Activated B cell treated with CpG ODN at 0.5 μM for 24 hours (primary cell): ENCODE measurements around the gene TGM5. TPM values are rescaled to one million over a fixed set of nuclear protein-coding genes. Genes with fewer than 3 reads are reported as not detected.
"Not testable (repeated sequence)": the region's sequence is repeated elsewhere in the genome, so short reads cannot be mapped to it uniquely, and the experiment has no call there.

Experiments
- ATAC-seq: fragments of 200-7000 bp; cut with Tn5 transposase; one replicate; pipeline ENCODE4 v1.10.0; 2021; ENCODE audit warnings: low read depth, mild to moderate bottlenecking, moderate library complexity
- CTCF ChIA-PET: fragments of 350-600 bp; sonication (Branson Sonifier 250); formaldehyde crosslinking; loops from one replicate; lab custom pipeline; 2021; ENCODE audit warnings: antibody characterized with exemption; lab: Charles Lee
- POLR2A ChIA-PET: fragments of 350-600 bp; sonication (Branson Sonifier 250); formaldehyde crosslinking; loops from one replicate; lab custom pipeline; 2021; ENCODE audit warnings: antibody characterized with exemption; lab: Charles Lee
- DNase-seq: peaks from one replicate; pipeline ENCODE4 v3.0.0; 2022
- H3K27ac Mint-ChIP-seq: one replicate; pipeline ENCODE4 v1.8.0; 2020; ENCODE audit warnings: mixed read lengths
- H3K27me3 Mint-ChIP-seq: one replicate; pipeline ENCODE4 v1.8.0; 2021; ENCODE audit warnings: mixed read lengths
- H3K36me3 Mint-ChIP-seq: one replicate; pipeline ENCODE4 v1.8.0; 2021; ENCODE audit warnings: low read depth, mixed read lengths
- H3K4me1 Mint-ChIP-seq: one replicate; pipeline ENCODE4 v1.8.0; 2021; ENCODE audit warnings: mixed read lengths
- H3K4me3 Mint-ChIP-seq: one replicate; pipeline ENCODE4 v1.8.0; 2020; ENCODE audit warnings: mild to moderate bottlenecking, mixed read lengths
- H3K9me3 Mint-ChIP-seq: one replicate; pipeline ENCODE4 v1.8.0; 2020; ENCODE audit warnings: mixed read lengths
- CTCF ChIP-seq: fragments of 200-600 bp; IDR thresholded peaks from one replicate; pipeline ENCODE4 v1.8.0; 2022; ENCODE audit warnings: antibody characterized with exemption, mild to moderate bottlenecking
- intact Hi-C: fragments of 100-400 bp; cut with micrococcal nuclease; formaldehyde crosslinking; loops from one replicate; pipeline ENCODE4 v1.15.1; 2024
- total RNA-seq: library from RNA; stranded (reverse); gene quantifications from 2 replicates; pipeline ENCODE4 v1.2.3, GENCODE V29; 2022

TGM5 gene
- total RNA-seq, 1 donor from 2014 or later, result 0.11 TPM

- no peaks in the 10 kb centered on the region for H3K9me3 Mint-ChIP-seq
Measured at GRCh38 chr15:43226436-43227305, 40.1 kb downstream of the TGM5 start.

DNA sequence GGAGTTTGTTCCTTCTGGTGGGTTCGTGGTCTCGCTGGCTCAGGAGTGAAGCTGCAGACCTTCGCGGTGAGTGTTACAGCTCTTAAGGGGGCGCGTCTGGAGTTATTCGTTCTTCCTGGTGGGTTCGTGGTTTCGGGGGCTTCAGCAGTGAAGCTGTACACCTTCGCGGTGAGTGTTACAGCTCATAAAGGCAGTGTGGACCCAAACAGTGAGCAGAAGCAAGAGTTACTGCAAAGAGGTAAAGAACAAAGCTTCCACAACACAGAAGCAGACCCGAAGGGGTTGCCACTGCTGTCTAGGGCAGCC is 40.8 kb downstream of the TGM5 start:
- POLR2A ChIA-PET, result interaction anchor here (0.6 to 1.6 kb wide), 2 partner anchors 60 to 120 kb away, joined by 3 to 8 read pairs; no protein-coding TSS in a partner anchor
- ATAC-seq, H3K27me3 Mint-ChIP-seq, H3K4me3 Mint-ChIP-seq, DNase-seq, H3K27ac Mint-ChIP-seq, H3K9me3 Mint-ChIP-seq, H3K4me1 Mint-ChIP-seq, H3K36me3 Mint-ChIP-seq: not testable (repeated sequence)
- intact Hi-C loops, result loop anchor here (1.0 kb wide), 2 partner anchors 44 to 59 kb away; no protein-coding TSS in a partner anchor
- CTCF ChIA-PET, result interaction anchor here (0.8 to 6.4 kb wide), 22 partner anchors 9 to 132 kb away, joined by 3 to 290 read pairs (median 5); partner anchors contain the start of gene TGM5

More at GRCh38 chr15:43226436-43227305, 40.1 kb downstream of the TGM5 start:
- Mint-ChIP-seq H3K4me3 (no peak overlapping the region), H3K4me1 (peaks cover 4% of the 10 kb centered on the region), H3K36me3 (no peaks in the 10 kb centered on the region), H3K27ac (no peak overlapping the region), H3K27me3 (peaks cover 8% of the 10 kb centered on the region)
- DNase-seq, result no peak
- no peak for TF ChIP-seq CTCF
- ChIA-PET POLR2A (interaction anchor here (1.6 kb wide), 1 partner anchor 59 kb away, joined by 8 read pairs; no protein-coding TSS in a partner anchor), CTCF (interaction anchor here (0.8 to 6.4 kb wide), 10 partner anchors 9 to 58 kb away, joined by 3 to 290 read pairs (median 6); partner anchors contain the start of gene TGM5)
- intact Hi-C loops, result no loop called here
- no peak for ATAC-seq

- H3K4me3 Mint-ChIP-seq, result no peak overlapping the region
- H3K36me3 Mint-ChIP-seq, result no peaks in the 10 kb centered on the region
- ATAC-seq (peak; percentile 83), DNase-seq (no peak)
- peaks cover 8% of the 10 kb centered on the region for H3K27me3 Mint-ChIP-seq
- ChIA-PET CTCF (interaction anchor here (0.6 to 6.4 kb wide), 28 partner anchors 10 to 133 kb away, joined by 3 to 290 read pairs (median 4); partner anchors contain the start of gene TGM5), POLR2A (interaction anchor here (0.5 to 1.6 kb wide), 3 partner anchors 60 to 1986 kb away, joined by 3 to 8 read pairs (median 5); no protein-coding TSS in a partner anchor)
- intact Hi-C loops, result loop anchor here (1.0 kb wide), 2 partner anchors 45 to 60 kb away; no protein-coding TSS in a partner anchor
- no peak overlapping the region for H3K27ac Mint-ChIP-seq
- peaks cover 4% of the 10 kb centered on the region for H3K4me1 Mint-ChIP-seq
- H3K9me3 Mint-ChIP-seq, result no peaks in the 10 kb centered on the region
- no peak for TF ChIP-seq CTCF
Measured at GRCh38 chr15:43225201-43225949, 41.4 kb downstream of the TGM5 start.

GRCh38 chr15:43221422-43221821 is 45.3 kb downstream of the TGM5 start:
- CTCF ChIA-PET, result interaction anchor here (0.6 to 6.4 kb wide), 2 partner anchors 58 to 64 kb away, joined by 4 to 290 read pairs; no protein-coding TSS in a partner anchor
- intact Hi-C loops, result no loop called here
- peaks cover 4% of the 10 kb centered on the region for H3K4me1 Mint-ChIP-seq

More at GRCh38 chr15:43221422-43221821, 45.3 kb downstream of the TGM5 start:
- Mint-ChIP-seq H3K27me3 (peaks cover 14% of the 10 kb centered on the region), H3K36me3 (no peaks in the 10 kb centered on the region), H3K4me3 (no peak overlapping the region), H3K27ac (no peak overlapping the region), H3K9me3 (peaks cover 4% of the 10 kb centered on the region)
- no peak for TF ChIP-seq CTCF
- no peak for DNase-seq
- no peak for ATAC-seq
- POLR2A ChIA-PET, result interaction anchor here (0.7 kb wide), 1 partner anchor 19 kb away, joined by 4 read pairs; no protein-coding TSS in a partner anchor
